Activated T-helper 17 cell treated with anti-CD3 and anti-CD28 coated beads, Interleukin-2, amount 50 U/mL, for 72 hours (primary cell): ENCODE measurements around the gene TRIO. TPM values are rescaled to one million over a fixed set of nuclear protein-coding genes. Genes with fewer than 3 reads are reported as not detected.

Experiments used
- ATAC-seq: fragments of 150-1000 bp; cut with Tn5 transposase; replicated peaks from 2 replicates; pipeline ENCODE4 v1.10.0; 2021; ENCODE audit warnings: mild to moderate bottlenecking, moderate library complexity
- H3K27ac Mint-ChIP-seq: one replicate; pipeline ENCODE4 v1.8.0; 2022; ENCODE audit warnings: mixed read lengths
- H3K27me3 Mint-ChIP-seq: one replicate; pipeline ENCODE4 v1.8.0; 2022; ENCODE audit warnings: mixed read lengths
- H3K36me3 Mint-ChIP-seq: one replicate; pipeline ENCODE4 v1.8.0; 2022; ENCODE audit warnings: low read depth, mild to moderate bottlenecking, mixed read lengths
- H3K4me1 Mint-ChIP-seq: one replicate; pipeline ENCODE4 v1.8.0; 2022; ENCODE audit warnings: mixed read lengths
- H3K4me3 Mint-ChIP-seq: one replicate; pipeline ENCODE4 v1.8.0; 2022; ENCODE audit warnings: mild to moderate bottlenecking, mixed read lengths
- H3K9me3 Mint-ChIP-seq: one replicate; pipeline ENCODE4 v1.8.0; 2022; ENCODE audit warnings: mixed read lengths
- total RNA-seq, 2 donors: library from RNA; stranded (reverse); gene quantifications; one replicate each; pipeline ENCODE4 v1.2.3, GENCODE V29; 2022

Gene TRIO
- total RNA-seq, 2 donors from 2014 or later = 13.6 to 21.5 TPM

GRCh38 chr5:14292766-14293658 is 149.9 kb downstream of the TRIO start:
- no peaks in the 10 kb centered on the region for H3K36me3 Mint-ChIP-seq
- no peaks in the 10 kb centered on the region for H3K27me3 Mint-ChIP-seq
- no peak overlapping the region for H3K4me3 Mint-ChIP-seq
- no peak overlapping the region for H3K27ac Mint-ChIP-seq
- H3K4me1 Mint-ChIP-seq = no peaks in the 10 kb centered on the region
- H3K9me3 Mint-ChIP-seq = no peaks in the 10 kb centered on the region
- ATAC-seq = no peak

DNA sequence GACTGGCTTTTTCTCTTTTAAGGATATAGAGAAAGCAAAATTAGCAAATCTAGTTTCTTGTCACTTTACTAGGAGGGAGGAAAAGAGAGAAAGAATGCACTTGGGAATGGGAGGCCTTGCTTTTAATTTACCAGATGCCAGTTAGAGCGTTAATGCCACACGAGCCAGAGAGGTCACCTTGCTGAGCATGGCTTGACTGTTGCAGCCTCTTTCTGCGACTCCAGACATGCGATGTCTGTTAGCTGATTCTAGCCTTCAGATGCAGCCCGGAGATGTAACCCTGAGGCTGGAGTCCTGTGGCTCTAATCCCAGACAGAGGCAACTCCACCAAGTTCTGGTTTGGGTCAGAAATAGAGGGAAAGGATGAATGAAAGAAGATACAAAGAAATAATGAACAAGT is 152.5 kb downstream of the TRIO start:
- ATAC-seq = no peak
- Mint-ChIP-seq H3K27me3 (no peaks in the 10 kb centered on the region), H3K27ac (no peak overlapping the region), H3K9me3 (no peaks in the 10 kb centered on the region), H3K36me3 (no peaks in the 10 kb centered on the region), H3K4me3 (no peak overlapping the region), H3K4me1 (no peaks in the 10 kb centered on the region)

GRCh38 chr5:14296533-14297331 is 153.6 kb downstream of the TRIO start:
- Mint-ChIP-seq H3K27me3 (no peaks in the 10 kb centered on the region), H3K36me3 (no peaks in the 10 kb centered on the region), H3K9me3 (no peaks in the 10 kb centered on the region), H3K27ac (no peak overlapping the region), H3K4me1 (no peaks in the 10 kb centered on the region), H3K4me3 (no peak overlapping the region)
- no peak for ATAC-seq

GRCh38 chr5:14297697-14298096 is 154.6 kb downstream of the TRIO start:
- no peak for ATAC-seq
- Mint-ChIP-seq H3K4me3 (no peak overlapping the region), H3K4me1 (peaks cover 2% of the 10 kb centered on the region), H3K36me3 (no peaks in the 10 kb centered on the region), H3K27me3 (peaks cover 2% of the 10 kb centered on the region), H3K27ac (no peak overlapping the region), H3K9me3 (peaks cover 2% of the 10 kb centered on the region)

DNA sequence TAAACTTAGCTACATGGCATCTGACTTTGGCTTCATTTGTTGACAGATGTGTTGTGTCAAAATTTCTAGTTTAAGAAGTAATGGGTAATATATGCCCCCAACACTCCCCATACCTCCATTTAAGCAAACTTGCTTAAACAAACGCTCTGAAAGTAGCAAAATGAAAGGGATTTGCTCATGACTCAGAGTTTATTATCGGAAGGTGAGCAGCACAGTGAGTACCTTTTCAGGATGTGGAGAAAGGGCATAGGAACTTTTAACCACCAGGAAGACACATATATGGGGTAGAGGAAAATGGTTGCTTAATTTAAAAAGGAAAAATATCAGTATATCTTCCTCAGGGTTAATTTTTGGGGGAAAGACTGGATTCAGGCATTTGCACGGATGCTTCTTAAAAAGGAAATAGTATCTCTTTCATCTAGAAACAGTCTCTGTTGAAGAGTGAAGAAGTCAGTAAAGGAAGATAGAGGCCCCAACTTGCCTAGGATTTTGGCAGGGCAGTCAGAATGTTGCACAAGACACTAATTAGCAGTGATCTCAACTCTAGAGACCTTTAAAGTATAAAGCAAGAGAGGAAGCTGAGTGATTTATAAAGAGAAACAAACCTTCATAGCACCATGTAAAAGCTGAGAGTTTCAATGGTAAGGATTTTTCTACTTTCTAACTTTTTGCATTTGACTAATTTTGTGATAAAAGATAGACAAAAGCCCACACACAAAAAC is 155.1 kb downstream of the TRIO start:
- Mint-ChIP-seq H3K36me3 (no peaks in the 10 kb centered on the region), H3K9me3 (peaks cover 4% of the 10 kb centered on the region), H3K4me3 (no peak overlapping the region), H3K4me1 (peaks cover 3% of the 10 kb centered on the region), H3K27ac (no peak overlapping the region), H3K27me3 (peaks cover 4% of the 10 kb centered on the region)
- peak; percentile 28 for ATAC-seq

- no peak overlapping the region for H3K27ac Mint-ChIP-seq
- no peak overlapping the region for H3K4me3 Mint-ChIP-seq
- no peaks in the 10 kb centered on the region for H3K36me3 Mint-ChIP-seq
- peaks cover 4% of the 10 kb centered on the region for H3K27me3 Mint-ChIP-seq
- peaks cover 4% of the 10 kb centered on the region for H3K9me3 Mint-ChIP-seq
- H3K4me1 Mint-ChIP-seq = peaks cover 3% of the 10 kb centered on the region
- ATAC-seq = no peak
Measured at GRCh38 chr5:14299666-14300065, 156.5 kb downstream of the TRIO start.

DNA sequence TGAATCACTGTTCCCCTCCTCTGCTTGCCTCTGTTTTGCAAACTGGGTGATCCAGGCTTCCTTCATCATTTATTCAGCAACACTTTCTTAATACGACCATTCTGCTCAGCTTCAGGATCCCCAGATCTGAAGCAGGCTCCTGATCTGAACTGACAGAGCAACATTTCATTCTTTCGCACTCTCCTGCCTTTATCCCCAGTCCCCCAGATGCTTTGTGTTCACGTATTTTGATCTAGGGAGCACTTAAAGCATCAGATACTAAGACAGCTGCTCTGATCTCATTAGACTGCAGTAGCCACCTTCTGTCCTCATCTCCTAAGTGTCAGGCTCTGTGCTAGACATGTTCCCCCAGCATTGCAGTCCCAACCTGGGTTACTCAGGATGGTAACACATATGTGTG is 158.0 kb downstream of the TRIO start:
- Mint-ChIP-seq H3K27me3 (peaks cover 4% of the 10 kb centered on the region), H3K4me3 (no peak overlapping the region), H3K9me3 (peaks cover 4% of the 10 kb centered on the region), H3K27ac (no peak overlapping the region), H3K36me3 (no peaks in the 10 kb centered on the region), H3K4me1 (peaks cover 3% of the 10 kb centered on the region)
- ATAC-seq = no peak

- Mint-ChIP-seq H3K4me3 (no peak overlapping the region), H3K27ac (no peak overlapping the region), H3K27me3 (peaks cover 4% of the 10 kb centered on the region), H3K4me1 (peaks cover 3% of the 10 kb centered on the region), H3K9me3 (peaks cover 4% of the 10 kb centered on the region), H3K36me3 (no peaks in the 10 kb centered on the region)
- no peak for ATAC-seq
Measured at GRCh38 chr5:14302330-14302729, 159.2 kb downstream of the TRIO start.

GRCh38 chr5:14305045-14305444 is 161.9 kb downstream of the TRIO start:
- peaks cover 4% of the 10 kb centered on the region for H3K9me3 Mint-ChIP-seq
- peaks cover 3% of the 10 kb centered on the region for H3K4me1 Mint-ChIP-seq
- peak; percentile 16 for ATAC-seq
- H3K27me3 Mint-ChIP-seq = peaks cover 4% of the 10 kb centered on the region
- no peak overlapping the region for H3K4me3 Mint-ChIP-seq
- H3K27ac Mint-ChIP-seq = no peak overlapping the region
- no peaks in the 10 kb centered on the region for H3K36me3 Mint-ChIP-seq

DNA sequence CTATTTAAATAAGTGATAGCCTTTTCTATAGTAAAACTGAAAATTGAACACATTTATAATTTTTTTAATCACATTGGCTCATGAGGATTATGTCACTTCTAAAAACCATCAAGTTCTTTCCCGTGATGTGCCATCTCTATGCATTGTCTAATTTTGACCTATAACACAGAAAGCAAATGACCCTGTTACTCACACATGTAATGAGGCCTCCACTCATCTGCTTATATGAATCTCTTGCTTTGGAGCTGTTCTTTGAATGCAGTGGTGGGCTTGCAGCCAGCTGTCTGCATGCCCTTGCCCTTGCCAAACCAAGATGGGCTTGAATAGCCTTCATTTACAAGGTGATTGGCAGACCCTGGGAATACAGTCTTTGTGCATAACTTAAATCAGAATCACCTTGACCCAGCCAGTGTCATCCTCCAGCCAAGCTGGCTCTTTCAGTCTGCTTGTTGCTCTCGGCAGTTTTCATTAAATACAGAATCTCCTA is 163.2 kb downstream of the TRIO start:
- H3K27me3 Mint-ChIP-seq = peaks cover 4% of the 10 kb centered on the region
- peaks cover 4% of the 10 kb centered on the region for H3K9me3 Mint-ChIP-seq
- H3K4me3 Mint-ChIP-seq = no peak overlapping the region
- ATAC-seq = no peak
- H3K27ac Mint-ChIP-seq = no peak overlapping the region
- H3K4me1 Mint-ChIP-seq = peaks cover 3% of the 10 kb centered on the region
- H3K36me3 Mint-ChIP-seq = no peaks in the 10 kb centered on the region

DNA sequence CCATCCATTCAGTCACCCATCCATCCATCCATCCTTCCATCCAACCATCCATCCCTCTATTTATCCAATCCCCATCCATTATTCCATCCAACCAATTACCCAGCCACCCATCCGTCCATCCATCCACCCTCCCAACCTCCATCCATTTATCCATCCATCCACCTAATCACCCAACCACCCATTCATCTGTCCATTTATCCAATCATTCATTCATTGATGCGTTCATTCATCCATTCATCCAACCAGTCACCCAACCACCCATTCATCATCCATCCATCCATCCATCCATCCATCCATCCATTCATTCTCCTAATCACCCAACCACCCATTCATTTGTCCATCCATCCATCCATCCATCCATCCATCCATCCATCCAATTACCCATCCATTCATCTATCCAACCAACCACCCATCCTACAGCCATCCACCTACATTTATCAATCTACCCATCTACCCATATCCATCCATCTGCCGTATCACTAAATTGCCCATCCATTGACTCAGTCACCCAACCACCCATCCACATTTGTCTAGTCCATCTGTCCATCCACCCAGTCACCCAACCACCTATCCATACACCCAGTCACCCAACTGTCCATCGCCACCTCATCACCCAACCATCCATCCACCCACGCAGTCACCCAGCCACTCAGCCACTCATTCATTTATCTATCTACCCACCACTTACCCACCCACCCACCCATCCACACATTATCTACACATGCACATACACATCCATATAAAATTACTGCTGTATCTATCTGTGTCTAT is 165.4 kb downstream of the TRIO start:
- Mint-ChIP-seq H3K4me1 (no peaks in the 10 kb centered on the region), H3K9me3 (no peaks in the 10 kb centered on the region), H3K4me3 (no peak overlapping the region), H3K27ac (no peak overlapping the region), H3K27me3 (no peaks in the 10 kb centered on the region), H3K36me3 (no peaks in the 10 kb centered on the region)
- no peak for ATAC-seq

GRCh38 chr5:14309199-14309598 is 166.1 kb downstream of the TRIO start:
- H3K4me3 Mint-ChIP-seq = no peak overlapping the region
- no peak overlapping the region for H3K27ac Mint-ChIP-seq
- no peaks in the 10 kb centered on the region for H3K27me3 Mint-ChIP-seq
- H3K4me1 Mint-ChIP-seq = no peaks in the 10 kb centered on the region
- H3K36me3 Mint-ChIP-seq = no peaks in the 10 kb centered on the region
- H3K9me3 Mint-ChIP-seq = no peaks in the 10 kb centered on the region
- no peak for ATAC-seq

- no peaks in the 10 kb centered on the region for H3K36me3 Mint-ChIP-seq
- no peak overlapping the region for H3K27ac Mint-ChIP-seq
Measured at GRCh38 chr5:14309878-14310531, 166.9 kb downstream of the TRIO start.

More at GRCh38 chr5:14309878-14310531, 166.9 kb downstream of the TRIO start:
- Mint-ChIP-seq H3K4me1 (no peaks in the 10 kb centered on the region), H3K4me3 (no peak overlapping the region), H3K9me3 (no peaks in the 10 kb centered on the region), H3K27me3 (no peaks in the 10 kb centered on the region)
- no peak for ATAC-seq
